Lower leg skin (tissue), 3 donors: ENCODE measurements around the gene MRPL30.

Source experiments
- CTCF ChIP-seq, 3 donors: fragments of 450-650 bp; IDR thresholded peaks; one replicate each; pipeline ENCODE4 v1.5.1; 2016; ENCODE audit warnings: antibody characterized with exemption in 3 of 3, mild to moderate bottlenecking in 3 of 3, moderate library complexity in 2 of 3
- POLR2A ChIP-seq, 2 donors: fragments of 450-650 bp; IDR thresholded peaks; one replicate each; pipeline ENCODE4 v1.6.1; 2016 to 2017; ENCODE audit warnings: antibody characterized with exemption in 2 of 2, mild to moderate bottlenecking in 1 of 2, moderate library complexity in 1 of 2

- TF ChIP-seq POLR2A (IDR thresholded peaks at IDR 0.05) (no peak), CTCF (IDR thresholded peaks at IDR 0.05) (no peak)
Observed at GRCh38 chr2:99216096-99216495, 35.1 kb downstream of the MRPL30 start.
